ENCODE measurements around the gene NADK. TPM values are rescaled to one million over a fixed set of nuclear protein-coding genes. Genes with fewer than 3 reads are reported as not detected.

Gene NADK
- total and polyA plus RNA-seq, 4 donors = 29.9 to 65.1 (median 48.3) TPM

DNA sequence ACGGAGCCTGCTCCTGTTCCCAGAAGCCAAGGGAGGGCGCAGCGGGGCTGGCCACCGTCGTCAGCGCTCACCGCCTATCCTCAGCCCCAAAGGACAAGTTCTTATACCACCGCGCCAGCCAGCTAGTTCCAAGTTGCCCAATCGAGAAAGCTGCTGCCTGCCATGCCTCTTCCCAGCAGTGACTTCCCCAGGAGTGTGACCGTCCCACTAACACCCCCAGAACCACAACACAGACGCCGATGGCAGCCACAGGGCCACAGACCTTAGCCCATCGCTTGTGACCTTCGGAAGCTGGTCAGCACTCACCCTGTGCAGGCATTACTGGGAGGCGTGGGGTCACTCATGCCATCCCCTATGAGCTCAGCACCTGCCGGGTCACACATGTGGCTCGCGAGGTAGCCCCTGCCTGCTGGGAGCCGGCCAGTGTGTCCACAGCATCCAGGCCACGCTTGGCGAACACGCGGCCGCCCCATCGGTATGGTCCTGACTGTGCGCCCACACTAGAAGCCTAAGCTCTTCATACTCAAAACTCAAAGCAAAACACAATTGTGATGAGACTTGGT, 20.1 kb downstream of the NADK start:
- H3K36me3 ChIP-seq (ENCODE audit: control insufficient read depth, insufficient read depth, low read length) = peaks cover 100% of the 10 kb centered on the region
- H3K27ac ChIP-seq (ENCODE audit: low read depth, low read length) = no peak overlapping the region
- no peak for DNase-seq (ENCODE audit: low read depth in 4 of 6, low spot score in 6 of 6)

DNA sequence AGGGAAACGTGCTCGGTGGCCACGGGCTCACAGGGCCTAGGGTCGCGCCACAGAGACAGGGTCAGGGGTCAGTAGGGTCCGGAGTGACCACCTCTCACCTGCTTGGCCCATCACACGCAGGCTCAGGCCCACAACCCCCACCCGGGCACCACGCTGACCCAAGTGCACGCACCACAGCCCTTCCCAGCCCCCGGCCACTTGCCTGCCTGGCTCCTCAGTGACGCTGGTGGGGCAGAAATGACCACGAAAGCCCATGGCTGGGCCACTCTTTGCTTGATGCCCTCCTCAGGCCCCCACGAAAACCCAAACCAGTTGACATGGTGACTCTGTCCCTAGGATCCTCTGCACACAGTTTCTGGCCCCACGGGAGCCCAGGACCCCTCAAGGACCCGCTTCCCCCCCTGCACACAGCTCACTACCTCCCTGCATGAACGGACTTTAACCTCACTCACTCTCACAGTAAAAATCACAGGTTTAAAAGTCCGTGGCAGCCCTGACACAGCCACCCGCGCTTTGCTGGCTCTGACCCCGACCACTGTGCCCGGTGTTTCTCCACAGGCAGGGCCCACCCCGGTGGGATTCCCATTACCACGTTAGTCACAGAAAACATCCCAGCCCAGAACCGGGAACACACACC, 20.7 kb downstream of the NADK start:
- H3K27me3 ChIP-seq (ENCODE audit: control insufficient read depth, insufficient read depth, low read length) = no peaks in the 10 kb centered on the region
- no peak overlapping the region for H3K27ac ChIP-seq (ENCODE audit: low read depth, low read length)
- H3K4me3 ChIP-seq (ENCODE audit: low read depth, low read length) = no peak overlapping the region
- no peaks in the 10 kb centered on the region for H3K4me1 ChIP-seq (ENCODE audit: control insufficient read depth, insufficient read depth, low read length)
- no peak for DNase-seq (ENCODE audit: low read depth in 4 of 6, low spot score in 6 of 6)
- 94% methylated on average over 25 of the region's 25 CpGs for WGBS (ENCODE audit: insufficient coverage)
- H3K36me3 ChIP-seq (ENCODE audit: control insufficient read depth, insufficient read depth, low read length) = peaks cover 100% of the 10 kb centered on the region
- no peaks in the 10 kb centered on the region for H3K9me3 ChIP-seq (ENCODE audit: control insufficient read depth, insufficient read depth, low read length)

More for the DNA sequence above, 20.1 kb downstream of the NADK start:
- Histone ChIP-seq H3K4me1 (ENCODE audit: control insufficient read depth, insufficient read depth, low read length) (no peaks in the 10 kb centered on the region), H3K27me3 (ENCODE audit: control insufficient read depth, insufficient read depth, low read length) (no peaks in the 10 kb centered on the region), H3K4me3 (ENCODE audit: low read depth, low read length) (no peak overlapping the region), H3K9me3 (ENCODE audit: control insufficient read depth, insufficient read depth, low read length) (no peaks in the 10 kb centered on the region)
- 88% methylated on average over 19 of the region's 27 CpGs for WGBS (ENCODE audit: insufficient coverage)

DNA sequence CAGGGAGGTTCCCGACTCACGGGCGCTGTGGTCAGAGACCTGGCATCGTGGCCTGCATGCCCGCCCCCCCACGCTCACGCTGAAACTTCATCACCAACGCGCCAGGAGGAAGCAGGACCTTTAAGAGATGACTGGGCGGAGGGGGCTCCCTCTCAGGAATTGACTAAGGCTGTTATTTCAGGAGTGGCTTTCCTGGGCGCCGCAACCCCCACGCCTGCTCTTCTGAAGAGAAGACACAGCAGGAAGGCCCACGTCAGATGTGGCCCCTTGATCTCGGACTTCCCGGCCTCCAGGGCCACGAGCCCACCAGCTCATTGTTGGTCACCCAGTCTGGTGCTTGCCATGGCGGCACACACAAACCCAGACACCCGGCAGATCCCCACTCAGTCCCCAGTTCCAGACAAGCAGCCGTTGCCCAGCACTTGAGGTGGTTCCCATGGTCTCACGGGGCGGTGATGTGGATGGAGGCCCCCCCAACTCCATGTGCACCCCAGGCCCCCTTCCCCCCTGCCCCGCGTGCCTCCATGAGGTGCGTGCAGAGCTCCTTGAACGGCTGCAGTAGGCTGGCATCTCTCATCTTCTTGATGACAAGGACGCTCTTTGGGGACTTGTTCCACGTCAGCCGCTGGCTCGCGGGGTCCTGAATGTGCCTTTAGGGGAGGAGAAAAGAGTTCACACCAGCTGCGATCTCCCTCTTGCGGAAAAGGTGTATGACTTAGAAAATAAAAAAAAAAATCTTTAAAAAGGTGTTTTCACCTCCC, 21.4 kb downstream of the NADK start:
- WGBS (ENCODE audit: insufficient coverage) = 87% methylated on average over 20 of the region's 33 CpGs
- no peak for DNase-seq (ENCODE audit: low read depth in 4 of 6, low spot score in 6 of 6)
- H3K27ac ChIP-seq (ENCODE audit: low read depth, low read length) = no peak overlapping the region
- H3K4me3 ChIP-seq (ENCODE audit: low read depth, low read length) = no peak overlapping the region
- H3K9me3 ChIP-seq (ENCODE audit: control insufficient read depth, insufficient read depth, low read length) = no peaks in the 10 kb centered on the region
- H3K36me3 ChIP-seq (ENCODE audit: control insufficient read depth, insufficient read depth, low read length) = peaks cover 98% of the 10 kb centered on the region
- no peaks in the 10 kb centered on the region for H3K4me1 ChIP-seq (ENCODE audit: control insufficient read depth, insufficient read depth, low read length)
- no peaks in the 10 kb centered on the region for H3K27me3 ChIP-seq (ENCODE audit: control insufficient read depth, insufficient read depth, low read length)

DNA sequence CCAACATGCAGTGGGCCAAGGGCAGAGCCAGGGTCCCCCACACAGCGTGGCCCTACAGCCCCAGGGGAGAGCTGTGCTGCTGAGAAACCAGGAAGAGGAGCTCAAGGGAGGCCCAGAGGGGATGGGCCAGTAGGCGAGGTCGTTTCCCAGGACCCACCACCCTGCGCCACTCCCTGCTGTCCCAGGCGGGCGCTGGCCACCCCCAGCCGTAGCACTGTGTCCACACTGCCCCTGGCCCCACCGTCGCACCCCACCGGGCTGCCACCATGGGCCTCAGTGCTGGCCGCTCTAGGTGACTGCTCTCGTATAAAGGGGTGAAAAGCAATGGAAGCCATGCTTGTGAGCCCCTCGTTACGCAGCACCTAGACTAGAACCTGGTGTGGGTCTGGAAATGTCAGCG, 22.4 kb downstream of the NADK start:
- Histone ChIP-seq H3K27ac (ENCODE audit: low read depth, low read length) (no peak overlapping the region), H3K9me3 (ENCODE audit: control insufficient read depth, insufficient read depth, low read length) (no peaks in the 10 kb centered on the region), H3K27me3 (ENCODE audit: control insufficient read depth, insufficient read depth, low read length) (no peaks in the 10 kb centered on the region), H3K36me3 (ENCODE audit: control insufficient read depth, insufficient read depth, low read length) (peaks cover 89% of the 10 kb centered on the region), H3K4me1 (ENCODE audit: control insufficient read depth, insufficient read depth, low read length) (no peaks in the 10 kb centered on the region), H3K4me3 (ENCODE audit: low read depth, low read length) (no peak overlapping the region)
- DNase-seq (ENCODE audit: low read depth in 4 of 6, low spot score in 6 of 6) = no peak
- 93% methylated on average over 14 of the region's 15 CpGs for WGBS (ENCODE audit: insufficient coverage)

GRCh38 chr1:1755426-1755825, 22.8 kb downstream of the NADK start:
- Histone ChIP-seq H3K9me3 (ENCODE audit: control insufficient read depth, insufficient read depth, low read length) (no peaks in the 10 kb centered on the region), H3K4me3 (ENCODE audit: low read depth, low read length) (no peak overlapping the region), H3K27ac (ENCODE audit: low read depth, low read length) (no peak overlapping the region), H3K36me3 (ENCODE audit: control insufficient read depth, insufficient read depth, low read length) (peaks cover 84% of the 10 kb centered on the region), H3K27me3 (ENCODE audit: control insufficient read depth, insufficient read depth, low read length) (no peaks in the 10 kb centered on the region), H3K4me1 (ENCODE audit: control insufficient read depth, insufficient read depth, low read length) (no peaks in the 10 kb centered on the region)
- 92% methylated on average over 18 of the region's 19 CpGs for WGBS (ENCODE audit: insufficient coverage)
- DNase-seq (ENCODE audit: low read depth in 4 of 6, low spot score in 6 of 6) = no peak

DNA sequence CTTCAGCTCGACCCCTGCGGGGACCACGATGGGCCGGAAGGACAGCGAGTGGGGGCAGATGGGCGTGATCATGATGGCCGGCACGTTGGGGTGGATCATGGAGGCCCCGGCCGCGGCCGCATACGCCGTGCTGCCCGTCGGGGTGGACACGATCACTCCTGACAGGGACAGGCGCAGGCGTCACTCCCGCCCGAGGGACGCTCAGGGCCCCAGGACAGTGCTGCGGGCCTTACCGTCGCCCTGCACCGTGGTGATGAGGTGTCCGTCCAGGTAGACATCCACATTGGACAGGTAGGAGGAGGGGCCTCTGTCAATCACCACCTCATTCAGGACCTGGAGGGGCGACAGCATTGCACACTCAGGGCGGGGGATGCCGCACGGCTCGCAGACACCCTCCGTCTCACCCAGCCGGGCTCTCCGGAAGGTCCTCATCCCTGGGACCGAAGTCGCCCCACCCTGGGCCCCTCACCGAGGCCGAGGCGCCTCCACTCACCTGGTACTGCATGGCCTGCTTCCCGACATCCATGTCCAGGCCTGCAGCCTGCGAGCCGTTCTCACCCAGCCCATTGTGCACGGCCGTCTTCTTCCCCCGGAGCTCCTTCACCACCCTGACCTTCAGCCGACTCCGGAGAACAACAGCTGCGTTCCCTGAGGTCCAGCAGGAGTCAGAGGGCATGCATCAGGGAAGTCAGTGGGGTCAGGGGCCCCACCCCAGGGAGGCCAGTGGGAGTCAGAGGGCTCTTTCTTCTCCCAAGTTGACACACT, 24.0 kb downstream of the NADK start:
- 89% methylated on average over 33 of the region's 49 CpGs for WGBS (ENCODE audit: insufficient coverage)
- no peak overlapping the region for H3K4me3 ChIP-seq (ENCODE audit: low read depth, low read length)
- peaks cover 72% of the 10 kb centered on the region for H3K36me3 ChIP-seq (ENCODE audit: control insufficient read depth, insufficient read depth, low read length)
- no peaks in the 10 kb centered on the region for H3K27me3 ChIP-seq (ENCODE audit: control insufficient read depth, insufficient read depth, low read length)
- no peak overlapping the region for H3K27ac ChIP-seq (ENCODE audit: low read depth, low read length)
- no peak for DNase-seq (ENCODE audit: low read depth in 4 of 6, low spot score in 6 of 6)
- H3K9me3 ChIP-seq (ENCODE audit: control insufficient read depth, insufficient read depth, low read length) = no peaks in the 10 kb centered on the region
- H3K4me1 ChIP-seq (ENCODE audit: control insufficient read depth, insufficient read depth, low read length) = no peaks in the 10 kb centered on the region

DNA sequence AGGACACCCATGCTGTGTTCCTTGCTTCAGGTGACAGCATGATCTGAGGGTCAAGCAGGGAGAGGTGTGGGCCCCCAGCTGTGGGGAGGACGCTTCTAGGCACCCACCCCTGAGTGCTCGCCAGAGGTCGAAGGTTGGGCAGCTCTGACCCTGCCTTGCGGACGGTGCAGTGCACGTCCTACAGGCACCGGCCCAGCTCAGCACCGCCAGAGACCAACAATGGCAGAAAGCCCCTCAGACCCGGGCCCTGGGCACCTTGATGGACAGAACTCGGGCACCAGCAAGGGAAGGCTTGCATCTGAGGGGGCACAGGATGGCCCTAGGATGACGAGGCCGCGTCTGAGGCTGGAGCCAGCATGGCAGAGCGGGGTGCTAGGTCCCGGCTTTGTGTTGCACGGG, 24.7 kb downstream of the NADK start:
- Histone ChIP-seq H3K4me1 (ENCODE audit: control insufficient read depth, insufficient read depth, low read length) (no peaks in the 10 kb centered on the region), H3K4me3 (ENCODE audit: low read depth, low read length) (no peak overlapping the region), H3K36me3 (ENCODE audit: control insufficient read depth, insufficient read depth, low read length) (peaks cover 71% of the 10 kb centered on the region), H3K27me3 (ENCODE audit: control insufficient read depth, insufficient read depth, low read length) (no peaks in the 10 kb centered on the region), H3K9me3 (ENCODE audit: control insufficient read depth, insufficient read depth, low read length) (no peaks in the 10 kb centered on the region), H3K27ac (ENCODE audit: low read depth, low read length) (no peak overlapping the region)
- DNase-seq (ENCODE audit: low read depth in 4 of 6, low spot score in 6 of 6) = no peak
- WGBS (ENCODE audit: insufficient coverage) = 93% methylated on average over 16 of the region's 16 CpGs

DNA sequence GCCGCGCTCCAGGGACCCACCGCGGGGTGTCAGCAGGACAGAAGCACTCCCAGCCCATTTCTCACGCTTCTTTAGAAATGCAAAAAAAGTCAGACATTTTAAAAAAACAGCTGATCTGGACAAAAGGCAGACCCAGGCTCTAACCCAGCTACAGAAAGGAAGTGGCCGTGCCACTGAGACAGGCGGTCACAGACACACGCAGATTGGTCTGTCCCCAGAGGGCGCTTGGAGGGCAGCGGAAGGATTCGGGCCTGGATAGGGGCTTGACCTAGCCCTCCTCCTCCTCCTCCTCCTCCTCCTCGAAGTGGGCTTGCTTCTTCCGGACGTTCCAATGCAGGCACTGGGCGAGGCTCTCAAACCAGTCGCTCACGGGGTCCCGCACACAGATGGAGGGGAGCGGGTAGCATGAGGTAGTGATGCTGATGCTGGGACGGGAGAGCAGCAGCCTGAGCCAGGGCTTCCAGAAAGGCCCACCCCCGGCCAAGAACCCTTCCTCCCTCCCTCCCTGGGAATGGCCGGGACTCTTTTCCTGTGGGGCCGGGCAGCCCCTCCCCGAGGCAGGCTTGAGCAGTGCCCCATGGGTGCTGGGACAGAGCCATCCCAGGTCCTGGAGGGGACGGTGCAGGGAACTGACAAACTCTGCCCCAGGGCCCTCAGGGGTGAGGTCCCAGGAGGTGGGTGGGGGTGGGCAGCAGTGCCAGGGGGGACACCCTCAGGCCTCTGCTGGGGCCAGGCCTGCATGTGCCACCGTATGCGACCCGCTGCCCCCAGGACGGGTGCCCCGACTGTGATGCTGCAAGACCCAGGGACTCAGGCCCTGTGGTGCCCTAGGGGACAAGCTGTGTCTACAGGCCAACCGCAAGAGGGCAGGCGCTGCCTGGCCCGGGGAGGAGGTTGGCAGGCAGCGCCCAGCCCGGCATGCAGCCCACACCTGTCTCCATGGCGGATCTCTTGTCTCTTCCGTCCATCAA, 25.3 kb downstream of the NADK start:
- DNase-seq (ENCODE audit: low read depth in 4 of 6, low spot score in 6 of 6) = no peak
- Histone ChIP-seq H3K9me3 (ENCODE audit: control insufficient read depth, insufficient read depth, low read length) (no peaks in the 10 kb centered on the region), H3K4me1 (ENCODE audit: control insufficient read depth, insufficient read depth, low read length) (no peaks in the 10 kb centered on the region), H3K36me3 (ENCODE audit: control insufficient read depth, insufficient read depth, low read length) (peaks cover 64% of the 10 kb centered on the region), H3K27me3 (ENCODE audit: control insufficient read depth, insufficient read depth, low read length) (no peaks in the 10 kb centered on the region), H3K27ac (ENCODE audit: low read depth, low read length) (no peak overlapping the region), H3K4me3 (ENCODE audit: low read depth, low read length) (no peak overlapping the region)
- 83% methylated on average over 27 of the region's 37 CpGs for WGBS (ENCODE audit: insufficient coverage)

DNA sequence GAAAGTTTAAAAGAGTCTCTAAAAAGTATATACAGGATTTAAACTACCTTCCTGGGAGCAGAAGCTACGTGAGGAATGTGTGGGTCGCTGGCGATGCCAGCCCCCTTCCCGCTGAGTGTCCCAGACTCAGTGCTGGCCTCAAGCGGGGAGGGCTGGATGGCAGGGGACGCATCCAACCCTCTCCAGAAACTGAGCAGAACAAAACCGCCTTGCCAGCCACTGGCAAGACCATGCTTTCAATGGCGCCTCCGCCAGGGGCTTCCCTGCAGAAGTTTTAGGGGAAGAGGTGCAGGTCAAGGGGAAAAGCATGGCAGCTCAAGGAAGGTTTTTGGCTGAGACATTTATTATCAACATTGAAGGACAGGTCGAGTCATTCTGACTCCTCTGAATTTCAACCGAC, 26.1 kb downstream of the NADK start:
- Histone ChIP-seq H3K27me3 (ENCODE audit: control insufficient read depth, insufficient read depth, low read length) (no peaks in the 10 kb centered on the region), H3K9me3 (ENCODE audit: control insufficient read depth, insufficient read depth, low read length) (no peaks in the 10 kb centered on the region), H3K4me3 (ENCODE audit: low read depth, low read length) (no peak overlapping the region), H3K27ac (ENCODE audit: low read depth, low read length) (no peak overlapping the region), H3K4me1 (ENCODE audit: control insufficient read depth, insufficient read depth, low read length) (no peaks in the 10 kb centered on the region), H3K36me3 (ENCODE audit: control insufficient read depth, insufficient read depth, low read length) (peaks cover 57% of the 10 kb centered on the region)
- DNase-seq (ENCODE audit: low read depth in 4 of 6, low spot score in 6 of 6) = no peak
- WGBS (ENCODE audit: insufficient coverage) = 73% methylated on average over 9 of the region's 11 CpGs
